GM21825 (cell line): ENCODE measurements around the gene ELP2.

Source experiments
- ATAC-seq: cut with Tn5 transposase; IDR thresholded peaks from one replicate; pipeline ENCODE4 v1.9.1; 2021; ENCODE audit warnings: mild to moderate bottlenecking, moderate library complexity; ENCODE audit not compliant: unreplicated experiment

The ELP2 gene

DNA sequence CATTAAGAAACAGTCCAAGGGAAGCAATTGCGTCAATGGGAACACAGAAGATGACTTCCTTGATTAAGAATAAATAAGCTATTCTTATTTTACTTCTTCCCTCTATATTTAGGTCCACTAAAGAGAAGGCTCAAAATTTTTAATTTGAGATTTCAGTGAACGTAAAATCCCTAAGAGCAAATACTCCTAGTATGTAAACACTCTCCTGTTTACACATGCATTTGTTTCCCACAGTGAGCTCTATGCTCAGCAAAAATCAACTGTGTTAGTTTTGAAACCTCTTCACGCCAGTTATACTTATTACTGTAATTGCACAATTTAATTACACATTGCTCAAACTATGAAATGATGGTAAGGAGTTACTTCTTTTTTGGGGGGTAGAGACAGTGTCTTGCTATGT is 9.4 kb upstream of the ELP2 start:
- ATAC-seq: no peak

DNA sequence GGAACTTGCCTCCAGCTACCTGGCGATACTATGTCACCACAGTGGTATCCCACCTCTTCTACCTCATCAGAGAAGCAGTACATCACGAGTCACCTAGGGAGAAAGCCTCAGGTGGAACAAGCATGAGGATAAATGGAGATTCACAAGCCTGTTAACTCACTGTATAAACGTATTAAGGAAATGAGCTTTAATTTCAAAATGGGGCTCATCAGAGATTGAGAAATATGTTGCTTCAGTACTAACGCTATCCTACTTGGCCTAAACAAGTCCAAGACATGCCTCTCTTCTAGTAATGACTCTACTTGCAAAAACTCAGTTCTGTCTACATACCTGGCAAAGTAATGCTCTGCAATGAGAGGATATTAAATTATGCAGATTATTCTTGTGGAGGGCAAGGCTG is 4.9 kb upstream of the ELP2 start:
- ATAC-seq: no peak

GRCh38 chr18:36126668-36127067 is 3.0 kb upstream of the ELP2 start:
- no peak for ATAC-seq

- no peak for ATAC-seq
Observed at GRCh38 chr18:36127836-36128529, 1.7 kb upstream of the ELP2 start.

GRCh38 chr18:36128530-36128870 is 1.2 kb upstream of the ELP2 start:
- no peak for ATAC-seq

- no peak for ATAC-seq
Observed at GRCh38 chr18:36128907-36129299, 796 bp upstream of the ELP2 start.

DNA sequence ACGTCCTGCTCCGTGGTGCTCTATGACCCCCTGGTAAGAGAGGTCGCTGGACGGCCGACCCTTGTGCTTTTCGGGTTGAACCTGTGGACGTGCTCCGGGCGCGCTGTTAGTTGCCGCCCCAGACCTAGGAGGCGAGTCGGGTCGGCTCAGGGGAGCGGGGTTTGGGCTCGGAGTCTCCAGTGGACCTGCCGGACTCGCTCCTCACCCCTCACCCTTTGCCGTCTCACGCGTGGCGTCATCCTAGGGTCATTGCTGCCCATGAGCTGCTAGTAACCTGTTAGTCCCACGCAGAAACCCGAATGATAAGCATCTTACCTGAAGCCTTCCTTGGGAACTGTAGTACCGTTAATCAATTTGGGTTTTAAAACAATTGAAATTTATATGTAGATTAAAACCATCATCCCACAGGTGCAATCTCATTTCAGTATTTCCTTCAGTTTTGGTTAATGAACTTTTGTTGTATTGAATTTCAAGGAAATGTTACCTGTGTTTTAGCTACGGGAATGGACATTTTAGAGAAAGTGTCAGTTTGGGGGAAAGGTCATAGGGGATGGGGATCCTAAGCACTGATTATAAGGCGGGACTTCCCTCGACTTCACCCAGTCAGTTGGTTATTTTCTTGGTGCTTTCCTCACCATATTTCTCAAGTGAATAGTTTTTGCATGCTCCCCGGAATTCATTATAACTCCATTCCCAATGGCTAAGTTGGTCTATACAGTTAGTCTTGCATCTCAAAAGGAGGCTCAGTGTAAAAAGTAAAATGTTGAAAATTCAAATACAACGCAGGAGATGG is 536 bp downstream of the ELP2 start:
- peak; percentile 12 for ATAC-seq

DNA sequence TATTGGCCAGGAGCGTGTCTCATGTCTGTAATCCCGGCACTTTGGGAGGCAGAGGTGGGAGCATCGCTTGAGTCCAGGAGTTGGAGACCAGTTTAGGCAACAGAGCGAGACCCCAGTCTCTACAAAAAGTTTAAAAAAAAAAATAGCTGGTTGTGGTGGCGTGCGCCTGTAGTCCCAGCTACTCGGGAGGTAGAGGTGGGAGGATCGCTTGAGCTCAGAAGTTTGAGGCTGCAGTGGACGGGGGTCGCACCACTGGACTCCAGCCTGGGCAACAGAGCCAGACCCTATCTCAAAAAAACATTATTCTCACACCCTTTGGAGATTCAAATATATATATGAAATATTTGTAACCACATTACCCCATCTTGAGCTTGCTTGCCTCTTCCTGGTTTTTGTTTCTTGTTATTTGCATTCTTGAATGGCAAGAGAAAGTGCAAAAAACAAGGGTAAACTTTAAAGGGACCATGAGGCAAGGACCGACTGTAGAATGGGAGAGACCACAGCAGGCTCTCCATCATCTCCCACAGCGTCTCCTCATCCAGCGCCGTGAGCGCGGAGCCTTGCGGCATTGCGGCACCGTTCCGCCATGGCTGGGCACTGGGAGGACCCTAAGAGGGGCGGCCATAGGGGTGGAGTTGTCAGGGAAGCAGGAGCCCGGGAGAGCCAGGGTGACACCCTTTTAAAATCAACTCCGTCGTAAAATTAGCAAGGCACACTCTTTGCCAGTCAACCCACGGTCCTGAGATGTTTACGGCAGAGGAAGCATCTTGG is 1.4 kb downstream of the ELP2 start:
- ATAC-seq: no peak

- ATAC-seq: no peak
Observed at GRCh38 chr18:36131692-36132483, 2.2 kb downstream of the ELP2 start.

DNA sequence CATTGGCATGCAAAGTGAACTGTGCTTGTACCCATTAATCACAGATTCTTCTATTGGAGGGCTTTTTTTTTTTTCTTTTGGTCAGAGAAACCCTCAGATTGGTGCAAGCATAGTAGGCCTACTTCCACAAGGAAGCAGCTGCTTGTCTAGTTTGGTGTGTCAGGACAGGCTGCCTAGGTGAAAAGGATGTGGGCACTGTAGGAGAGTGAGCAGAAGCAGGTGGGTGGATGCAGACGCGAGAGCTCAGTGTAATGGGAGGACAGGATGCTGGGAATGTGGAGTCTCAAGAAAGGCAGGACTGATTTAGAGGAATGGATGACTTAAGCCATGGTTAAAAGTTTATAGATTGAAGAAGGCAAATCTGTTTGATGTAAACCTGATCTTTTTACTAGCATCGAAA is 3.1 kb downstream of the ELP2 start:
- ATAC-seq: no peak

DNA sequence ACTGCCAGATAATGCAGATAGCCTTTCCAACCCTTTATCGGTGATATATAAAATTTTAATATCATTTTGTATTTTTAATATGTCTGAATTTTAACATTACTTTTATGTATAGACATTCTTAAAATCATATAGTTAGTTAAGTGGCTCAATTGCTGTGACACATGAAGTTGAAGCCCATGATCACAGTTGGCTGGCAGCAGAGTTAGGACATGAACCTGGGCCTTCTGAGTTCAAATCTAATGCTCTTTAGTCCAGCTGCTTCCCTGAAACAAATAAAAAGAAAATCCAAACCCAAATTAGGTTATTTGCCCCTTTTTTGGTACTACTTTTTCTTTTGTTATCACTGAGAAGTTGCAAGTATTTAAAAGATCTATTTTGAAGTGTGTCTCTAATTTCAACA is 5.6 kb downstream of the ELP2 start:
- ATAC-seq: no peak

- ATAC-seq: no peak
Observed at GRCh38 chr18:36139245-36139644, 9.5 kb downstream of the ELP2 start.

GRCh38 chr18:36141576-36141975 is 11.9 kb downstream of the ELP2 start:
- no peak for ATAC-seq

DNA sequence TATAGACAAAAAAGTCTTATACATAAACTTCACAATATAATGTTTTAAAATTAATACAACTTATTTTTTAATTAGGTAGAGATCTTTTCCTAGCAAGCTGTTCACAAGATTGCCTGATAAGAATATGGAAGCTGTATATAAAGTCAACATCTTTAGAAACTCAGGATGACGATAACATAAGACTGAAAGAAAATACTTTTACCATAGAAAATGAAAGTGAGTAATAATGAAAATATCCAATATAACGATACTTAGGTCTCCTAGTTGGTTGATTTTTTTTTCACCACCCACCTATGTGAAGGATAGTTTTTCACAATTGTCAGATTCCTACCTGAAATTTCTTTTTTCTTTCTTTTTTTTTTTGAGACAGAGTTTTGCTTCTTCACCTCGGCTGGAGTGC is 13.1 kb downstream of the ELP2 start:
- no peak for ATAC-seq

GRCh38 chr18:36143391-36143790 is 13.7 kb downstream of the ELP2 start:
- ATAC-seq: no peak

DNA sequence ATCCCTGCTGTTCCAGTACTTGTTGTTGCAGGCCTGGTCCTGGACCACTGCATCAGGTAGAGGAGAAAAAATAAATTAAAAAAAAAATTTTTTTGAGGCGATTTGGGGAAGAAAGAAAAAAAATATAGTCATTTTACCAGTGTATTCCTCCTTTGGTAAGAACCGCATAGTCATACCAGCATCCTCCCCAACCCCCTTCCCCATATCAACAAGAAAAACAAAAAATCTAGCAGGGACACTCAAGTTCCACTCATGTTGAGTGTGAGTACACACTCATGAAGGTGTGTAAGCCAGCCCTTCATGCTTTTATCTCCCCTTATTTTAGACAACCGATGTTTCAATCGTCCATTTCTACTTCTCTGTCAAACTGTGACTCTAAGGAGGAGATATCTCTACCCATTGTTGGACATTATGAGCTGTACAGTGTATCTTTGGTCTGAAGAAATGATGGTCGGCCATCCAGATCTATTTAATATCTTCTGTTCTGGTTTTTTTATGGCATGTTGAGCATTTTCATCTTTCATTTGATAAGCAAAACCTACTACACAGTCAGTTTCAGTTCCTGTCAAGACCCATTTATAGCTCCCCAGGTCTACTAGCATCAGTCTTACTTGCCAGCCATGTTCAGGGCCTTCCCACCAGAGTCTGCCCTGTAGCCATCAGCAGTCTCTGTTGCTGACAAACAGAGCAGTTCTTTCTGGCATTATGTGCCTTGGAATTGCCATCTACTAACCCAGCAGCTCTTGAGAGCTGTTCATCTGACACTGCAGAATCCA is 20.0 kb downstream of the ELP2 start:
- ATAC-seq: peak; percentile 96

- no peak for ATAC-seq
Observed at GRCh38 chr18:36152781-36153180, 23.1 kb downstream of the ELP2 start.

GRCh38 chr18:36153203-36153602 is 23.5 kb downstream of the ELP2 start:
- ATAC-seq: no peak

DNA sequence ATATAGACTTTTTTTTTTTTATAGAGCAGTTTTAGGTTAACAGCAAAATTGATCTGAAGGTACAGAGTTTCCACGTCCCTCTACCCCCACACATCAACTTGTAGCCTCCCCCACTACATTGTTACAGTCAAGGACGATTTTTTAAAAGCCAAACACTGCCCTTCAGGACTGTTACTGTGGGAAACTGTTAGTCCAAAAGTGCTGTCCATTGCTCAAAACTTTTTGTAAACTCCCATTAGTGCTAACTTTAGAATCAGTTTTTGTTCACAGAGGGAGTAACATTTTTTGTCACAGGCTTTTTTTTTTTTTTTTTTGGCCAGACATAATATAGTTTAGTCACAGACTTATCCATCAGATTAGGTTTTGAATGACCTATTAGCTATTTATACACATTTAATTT is 24.1 kb downstream of the ELP2 start:
- ATAC-seq: no peak
